ENCODE measurements around the gene EXPH5. TPM values are rescaled to one million over a fixed set of nuclear protein-coding genes. Genes with fewer than 3 reads are reported as not detected.
A peak's percentile ranks its signal among the peaks of the same experiment; 100 is the strongest.

The EXPH5 gene
- total RNA-seq, 2 donors from 2014 or later = 5.6 to 11.8 TPM

- ATAC-seq = no peak
- H3K36me3 Mint-ChIP-seq = no peaks in the 10 kb centered on the region
- H3K27ac Mint-ChIP-seq = no peak overlapping the region
- no peaks in the 10 kb centered on the region for H3K9me3 Mint-ChIP-seq
- no peak for DNase-seq (ENCODE audit: low spot score in 2 of 2)
These were observed 47.6 kb downstream of the EXPH5 start for GRCh38 chr11:108545909-108546501.

GRCh38 chr11:108543316-108543964, 50.1 kb downstream of the EXPH5 start:
- Mint-ChIP-seq H3K9me3 (no peaks in the 10 kb centered on the region), H3K27ac (no peak overlapping the region), H3K36me3 (no peaks in the 10 kb centered on the region)
- ATAC-seq (no peak), DNase-seq (ENCODE audit: low spot score in 2 of 2) (no peak)

GRCh38 chr11:108541531-108541930, 52.0 kb downstream of the EXPH5 start:
- DNase-seq (ENCODE audit: low spot score in 2 of 2) (no peak), ATAC-seq (no peak)
- Mint-ChIP-seq H3K9me3 (no peaks in the 10 kb centered on the region), H3K36me3 (no peaks in the 10 kb centered on the region), H3K27ac (no peak overlapping the region)

GRCh38 chr11:108538502-108538901, 55.1 kb downstream of the EXPH5 start:
- Mint-ChIP-seq H3K27ac (no peak overlapping the region), H3K36me3 (no peaks in the 10 kb centered on the region), H3K9me3 (no peaks in the 10 kb centered on the region)
- DNase-seq (ENCODE audit: low spot score in 2 of 2) = no peak
- no peak for ATAC-seq

GRCh38 chr11:108538022-108538424, 55.5 kb downstream of the EXPH5 start:
- no peak for DNase-seq (ENCODE audit: low spot score in 2 of 2)
- H3K36me3 Mint-ChIP-seq = no peaks in the 10 kb centered on the region
- H3K27ac Mint-ChIP-seq = no peak overlapping the region
- no peaks in the 10 kb centered on the region for H3K9me3 Mint-ChIP-seq
- no peak for ATAC-seq

- no peaks in the 10 kb centered on the region for H3K36me3 Mint-ChIP-seq
- no peaks in the 10 kb centered on the region for H3K9me3 Mint-ChIP-seq
- H3K27ac Mint-ChIP-seq = no peak overlapping the region
- DNase-seq (ENCODE audit: low spot score in 2 of 2) (no peak), ATAC-seq (no peak)
These were observed 56.8 kb downstream of the EXPH5 start for GRCh38 chr11:108536783-108537182.

- no peak for ATAC-seq
These were observed 58.1 kb downstream of the EXPH5 start for GRCh38 chr11:108535384-108535955.

GRCh38 chr11:108534274-108534882, 59.2 kb downstream of the EXPH5 start:
- Mint-ChIP-seq H3K9me3 (no peaks in the 10 kb centered on the region), H3K27ac (no peak overlapping the region), H3K36me3 (no peaks in the 10 kb centered on the region)
- no peak for ATAC-seq
- no peak for DNase-seq (ENCODE audit: low spot score in 2 of 2)

More at GRCh38 chr11:108535384-108535955, 58.1 kb downstream of the EXPH5 start:
- no peak for DNase-seq (ENCODE audit: low spot score in 2 of 2)
- H3K27ac Mint-ChIP-seq = peak overlapping the region in 1 of 2 donors; percentile 17
- no peaks in the 10 kb centered on the region for H3K9me3 Mint-ChIP-seq
- no peaks in the 10 kb centered on the region for H3K36me3 Mint-ChIP-seq

- DNase-seq (ENCODE audit: low spot score in 2 of 2) = no peak
- no peak for ATAC-seq
- peaks cover 0 to 7% of the 10 kb centered on the region in 2 donors for H3K36me3 Mint-ChIP-seq
- no peaks in the 10 kb centered on the region for H3K9me3 Mint-ChIP-seq
- H3K27ac Mint-ChIP-seq = no peak overlapping the region
These were observed 63.1 kb downstream of the EXPH5 start for GRCh38 chr11:108530426-108530825.

GRCh38 chr11:108527382-108527781, 66.2 kb downstream of the EXPH5 start:
- DNase-seq (ENCODE audit: low spot score in 2 of 2) (no peak), ATAC-seq (no peak)
- Mint-ChIP-seq H3K36me3 (peaks cover 0 to 7% of the 10 kb centered on the region in 2 donors), H3K27ac (no peak overlapping the region), H3K9me3 (peaks cover 0 to 5% of the 10 kb centered on the region in 2 donors)

GRCh38 chr11:108525161-108525560, 68.4 kb downstream of the EXPH5 start:
- ATAC-seq (no peak), DNase-seq (ENCODE audit: low spot score in 2 of 2) (no peak)
- H3K27ac Mint-ChIP-seq = peak overlapping the region in 1 of 2 donors; percentile 22
- peaks cover 0 to 7% of the 10 kb centered on the region in 2 donors for H3K36me3 Mint-ChIP-seq
- peaks cover 0 to 5% of the 10 kb centered on the region in 2 donors for H3K9me3 Mint-ChIP-seq

GRCh38 chr11:108524422-108524821, 69.1 kb downstream of the EXPH5 start:
- peak overlapping the region in 1 of 2 donors; percentile 22 for H3K27ac Mint-ChIP-seq
- H3K36me3 Mint-ChIP-seq = peaks cover 0 to 7% of the 10 kb centered on the region in 2 donors
- DNase-seq (ENCODE audit: low spot score in 2 of 2) = no peak
- H3K9me3 Mint-ChIP-seq = peaks cover 0 to 5% of the 10 kb centered on the region in 2 donors
- no peak for ATAC-seq

- H3K9me3 Mint-ChIP-seq = peaks cover 0 to 5% of the 10 kb centered on the region in 2 donors
- DNase-seq (ENCODE audit: low spot score in 2 of 2) (no peak), ATAC-seq (no peak)
- H3K27ac Mint-ChIP-seq = no peak overlapping the region
- H3K36me3 Mint-ChIP-seq = peaks cover 0 to 7% of the 10 kb centered on the region in 2 donors
These were observed 71.2 kb downstream of the EXPH5 start for GRCh38 chr11:108522318-108522717.

GRCh38 chr11:108518581-108518980, 75.0 kb downstream of the EXPH5 start:
- H3K9me3 Mint-ChIP-seq = peaks cover 0 to 4% of the 10 kb centered on the region in 2 donors
- H3K27ac Mint-ChIP-seq = no peak overlapping the region
- DNase-seq (ENCODE audit: low spot score in 2 of 2) (no peak), ATAC-seq (no peak)
- H3K36me3 Mint-ChIP-seq = peaks cover 10 to 11% of the 10 kb centered on the region in 2 donors

- Mint-ChIP-seq H3K9me3 (peaks cover 0 to 4% of the 10 kb centered on the region in 2 donors), H3K27ac (no peak overlapping the region), H3K36me3 (peaks cover 12 to 21% of the 10 kb centered on the region in 2 donors)
- DNase-seq (ENCODE audit: low spot score in 2 of 2) (no peak), ATAC-seq (no peak)
These were observed 77.4 kb downstream of the EXPH5 start for GRCh38 chr11:108516125-108516524.

- Mint-ChIP-seq H3K9me3 (peaks cover 0 to 4% of the 10 kb centered on the region in 2 donors), H3K36me3 (peaks cover 17 to 21% of the 10 kb centered on the region in 2 donors), H3K27ac (no peak overlapping the region)
- ATAC-seq (no peak), DNase-seq (ENCODE audit: low spot score in 2 of 2) (no peak)
These were observed 80.9 kb downstream of the EXPH5 start for GRCh38 chr11:108512708-108513107.

GRCh38 chr11:108511851-108512474, 81.6 kb downstream of the EXPH5 start:
- DNase-seq (ENCODE audit: low spot score in 2 of 2) (no peak), ATAC-seq (no peak)
- Mint-ChIP-seq H3K27ac (no peak overlapping the region), H3K9me3 (peaks cover 0 to 4% of the 10 kb centered on the region in 2 donors), H3K36me3 (peaks cover 17 to 21% of the 10 kb centered on the region in 2 donors)
